OCI-LY3 (cell line): ENCODE measurements around the gene CHAD.

ENCODE experiments used
- CTCF ChIP-seq: fragments of 200-600, 300-600 bp; sonication (generic); IDR thresholded peaks from 2 replicates; pipeline ENCODE4 v1.5.1; 2014; ENCODE audit warnings: antibody characterized with exemption, low read length, low read depth
- EZH2phosphoT487 ChIP-seq: fragments of 200-600 bp; shearing (Covaris generic); IDR thresholded peaks from 2 replicates; pipeline ENCODE4 v1.6.1; 2018; ENCODE audit warnings: antibody characterized with exemption, mixed run types, low read depth

- TF ChIP-seq CTCF (no peak), EZH2phosphoT487 (no peak)
Measured at GRCh38 chr17:50470426-50470825, 1.7 kb upstream of the CHAD start.
